H7 (cell line): ENCODE measurements around the gene MYPOP. TPM values are rescaled to one million over a fixed set of nuclear protein-coding genes. Genes with fewer than 3 reads are reported as not detected.

Source experiments
- DNase-seq: peaks from one replicate; pipeline ENCODE4 v3.0.0; 2012
- H3K27me3 ChIP-seq: 2 replicates; pipeline ENCODE4 v1.6.0; 2011; ENCODE audit warnings: mild to moderate bottlenecking, low read length; ENCODE audit not compliant: control insufficient read depth, insufficient read depth
- H3K36me3 ChIP-seq: replicated peaks from 2 replicates; pipeline ENCODE4 v1.5.1; 2011; ENCODE audit warnings: low read length; ENCODE audit not compliant: control insufficient read depth, insufficient read depth
- H3K4me3 ChIP-seq: 2 replicates; pipeline ENCODE4 v1.5.1; 2011; ENCODE audit warnings: low read depth, mild to moderate bottlenecking, control low read depth, low read length, moderate library complexity; ENCODE audit not compliant: insufficient read depth
- total RNA-seq: library from RNA; depleted of rRNA; stranded (reverse); fragments of >200 nt; shearing (Covaris generic); gene quantifications from 2 replicates; pipeline ENCODE4 v1.2.3, GENCODE V29; 2014

MYPOP gene
- total RNA-seq, 1 experiment from 2014 or later: 2.8 TPM

DNA sequence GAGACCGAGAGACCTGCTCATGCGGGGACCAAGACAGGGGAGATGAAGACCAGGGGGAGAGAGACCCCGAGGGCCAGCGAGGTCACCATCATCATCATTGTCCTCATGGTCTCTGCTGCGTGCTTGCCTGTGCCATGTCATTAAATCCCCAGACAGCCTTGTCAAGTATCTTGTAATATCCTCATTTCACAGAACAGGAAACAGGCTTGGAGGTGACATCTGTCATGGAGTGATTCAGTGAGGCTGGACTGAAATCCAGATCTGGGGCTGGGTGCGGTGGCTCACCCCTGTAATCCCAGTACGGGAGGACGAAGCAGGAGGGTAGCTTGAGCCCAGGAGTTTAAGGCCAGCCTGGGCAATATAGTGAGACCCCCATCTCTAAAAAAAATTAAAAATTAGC, 18.0 kb upstream of the MYPOP start:
- H3K27me3 ChIP-seq: no peaks in the 10 kb centered on the region
- no peak for DNase-seq
- H3K36me3 ChIP-seq: no peaks in the 10 kb centered on the region

DNA sequence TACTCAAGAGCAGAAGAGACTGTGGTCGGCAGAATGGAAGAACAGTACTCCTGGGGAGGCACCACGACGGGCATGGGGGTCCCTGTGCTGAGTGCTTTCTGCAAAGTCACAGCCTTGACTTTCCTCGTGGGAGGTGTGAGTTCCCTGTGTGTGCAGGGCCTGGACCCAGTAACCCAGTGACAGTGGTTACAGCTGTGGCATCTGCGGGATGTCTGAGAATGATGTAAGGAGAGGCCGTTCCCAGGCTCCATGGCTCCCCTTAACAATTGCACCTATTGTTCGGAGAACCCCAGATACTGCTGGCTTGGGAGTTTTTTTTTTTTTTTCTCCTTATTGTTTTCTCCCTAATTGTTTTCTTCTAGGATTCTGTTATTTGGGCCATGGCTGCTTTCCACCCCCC, 17.3 kb upstream of the MYPOP start:
- no peak overlapping the region for H3K4me3 ChIP-seq
- H3K36me3 ChIP-seq: no peaks in the 10 kb centered on the region
- DNase-seq: no peak
- H3K27me3 ChIP-seq: no peaks in the 10 kb centered on the region; the same call in 1 of the 2 replicates

More for the DNA sequence above, 18.0 kb upstream of the MYPOP start:
- no peak overlapping the region for H3K4me3 ChIP-seq

DNA sequence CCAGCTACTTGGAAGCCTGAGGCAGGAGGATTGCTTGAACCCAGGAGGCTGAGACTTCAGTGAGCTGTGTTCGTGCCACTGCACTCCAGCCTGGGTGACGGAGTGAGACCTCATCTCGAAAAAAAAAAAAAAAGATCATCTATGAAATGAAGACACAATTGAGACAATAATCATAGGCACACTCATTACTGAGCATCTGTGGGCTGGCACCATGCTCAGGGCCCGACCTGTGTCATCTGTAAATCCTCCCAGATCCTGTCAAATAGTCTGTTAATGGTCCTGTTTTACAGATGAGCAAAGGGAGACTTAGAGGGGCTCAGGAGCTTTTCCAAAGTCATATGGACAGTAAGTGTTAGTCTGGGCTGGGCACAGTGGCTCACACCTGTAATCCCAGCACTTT, 16.3 kb upstream of the MYPOP start:
- Histone ChIP-seq H3K27me3 (no peaks in the 10 kb centered on the region; the same call in 1 of the 2 replicates), H3K4me3 (no peak overlapping the region), H3K36me3 (no peaks in the 10 kb centered on the region)
- DNase-seq: no peak

DNA sequence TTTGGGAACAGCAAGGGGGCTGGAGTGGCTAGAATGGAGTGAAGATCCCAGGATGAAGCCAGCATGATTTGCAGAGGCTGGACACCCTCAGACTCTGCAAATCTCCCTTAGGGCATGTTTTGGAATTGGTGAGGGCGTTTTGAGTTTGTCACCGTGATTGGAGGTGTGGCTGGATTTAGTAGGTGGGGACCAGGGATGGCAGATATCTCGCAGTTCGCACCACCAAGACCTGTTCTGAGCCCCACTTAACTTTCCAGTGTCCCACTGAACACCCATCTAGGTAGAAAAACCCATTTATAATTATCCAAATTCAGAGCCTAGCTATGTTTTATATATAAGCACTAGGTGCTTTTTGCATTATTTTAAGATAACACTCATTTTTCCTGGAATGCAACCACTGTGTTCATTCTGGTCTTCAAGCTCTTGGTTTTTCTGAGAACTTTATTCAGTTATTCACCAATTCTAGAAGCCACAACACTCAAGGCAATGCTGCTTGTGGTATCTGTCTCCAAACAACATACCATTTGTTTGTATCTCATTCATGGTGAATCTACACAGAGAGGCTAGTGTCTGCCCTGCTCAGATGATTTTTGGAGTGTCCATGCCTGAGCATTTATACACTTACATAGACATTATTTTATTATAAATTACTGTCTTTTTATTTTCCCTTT, 15.1 kb upstream of the MYPOP start:
- Histone ChIP-seq H3K4me3 (no peak overlapping the region), H3K27me3 (no peaks in the 10 kb centered on the region; the same call in 1 of the 2 replicates), H3K36me3 (no peaks in the 10 kb centered on the region)
- no peak for DNase-seq

DNA sequence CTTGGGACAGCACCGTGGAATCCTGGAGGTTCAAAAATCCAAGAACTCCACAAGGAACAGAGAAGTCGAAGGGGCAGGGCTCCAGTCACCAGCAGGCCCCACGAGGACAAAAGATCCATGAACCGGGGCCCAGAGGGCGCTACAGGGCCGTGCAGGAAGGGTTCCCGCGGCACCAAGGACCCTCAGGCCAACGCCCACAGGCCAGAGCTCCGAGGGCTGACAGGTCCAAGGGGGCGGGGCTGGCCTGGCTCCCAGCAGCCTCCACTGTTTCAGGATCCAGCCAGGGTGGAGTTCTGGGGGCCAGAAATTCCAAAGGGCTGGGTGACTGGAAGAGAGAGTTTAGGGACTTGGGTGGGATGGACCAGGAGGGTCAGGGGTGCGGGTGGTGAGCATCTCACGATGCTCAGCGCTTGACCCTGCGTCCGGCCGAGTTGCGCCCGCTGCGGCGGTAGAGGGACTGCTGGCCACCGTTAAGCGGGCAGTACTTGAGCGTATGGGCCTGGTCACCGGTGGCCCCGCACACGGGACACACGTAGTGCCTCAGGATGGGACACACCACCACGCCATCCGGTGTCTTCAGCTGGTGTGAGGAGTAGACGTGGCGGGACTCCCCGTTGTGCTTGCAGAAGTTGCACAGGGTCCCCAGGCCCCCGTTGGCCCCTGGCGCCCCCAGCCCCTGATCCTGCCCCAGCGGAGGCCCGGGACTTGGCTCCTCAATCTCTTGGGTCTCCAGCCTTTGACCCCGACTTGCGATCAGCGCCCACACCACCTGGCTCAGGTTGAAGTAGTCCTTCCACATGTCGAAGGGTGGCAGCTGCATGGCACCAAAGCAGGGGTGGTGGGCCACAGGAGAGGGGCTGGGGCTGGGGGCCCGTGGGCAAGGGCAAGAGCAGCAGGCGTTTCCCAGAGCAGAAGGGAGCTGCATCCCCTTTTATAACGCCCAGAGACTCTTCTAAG, 11.7 kb upstream of the MYPOP start, which contains the start of gene NANOS2:
NANOS2 (minus strand) TSS at position 905 of the 957 bp plus-strand sequence; CDS start at position 820, 85 bp downstream.
- H3K4me3 ChIP-seq: no peak within 1 kb of the TSS
- peaks cover 1% of the 10 kb centered on the region; the same call in 1 of the 2 replicates for H3K27me3 ChIP-seq
- peak; percentile 91 for DNase-seq
- no peaks in the 10 kb centered on the region for H3K36me3 ChIP-seq

DNA sequence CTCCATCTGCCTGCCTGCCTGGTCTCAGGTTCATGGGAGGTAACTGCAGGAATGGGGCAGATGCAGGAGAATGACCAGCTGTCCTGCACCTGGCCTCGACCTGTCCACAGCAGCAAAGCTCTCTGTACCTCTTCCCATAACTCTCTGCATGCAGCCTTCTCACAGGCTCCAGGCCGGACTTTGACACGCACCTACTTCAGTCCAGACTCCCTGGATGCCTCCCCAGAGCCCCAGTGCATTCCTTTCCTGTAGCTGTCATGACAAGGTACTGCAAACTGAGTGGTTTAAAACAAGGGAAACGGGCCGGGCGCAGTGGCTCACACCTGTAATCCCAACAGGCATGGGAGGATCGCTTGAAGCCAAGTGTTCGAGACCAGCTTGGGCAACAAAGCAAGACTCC, 8.9 kb upstream of the MYPOP start:
- no peak for DNase-seq
- H3K4me3 ChIP-seq: no peak overlapping the region
- peaks cover 1% of the 10 kb centered on the region; the same call in 1 of the 2 replicates for H3K27me3 ChIP-seq
- H3K36me3 ChIP-seq: no peaks in the 10 kb centered on the region

DNA sequence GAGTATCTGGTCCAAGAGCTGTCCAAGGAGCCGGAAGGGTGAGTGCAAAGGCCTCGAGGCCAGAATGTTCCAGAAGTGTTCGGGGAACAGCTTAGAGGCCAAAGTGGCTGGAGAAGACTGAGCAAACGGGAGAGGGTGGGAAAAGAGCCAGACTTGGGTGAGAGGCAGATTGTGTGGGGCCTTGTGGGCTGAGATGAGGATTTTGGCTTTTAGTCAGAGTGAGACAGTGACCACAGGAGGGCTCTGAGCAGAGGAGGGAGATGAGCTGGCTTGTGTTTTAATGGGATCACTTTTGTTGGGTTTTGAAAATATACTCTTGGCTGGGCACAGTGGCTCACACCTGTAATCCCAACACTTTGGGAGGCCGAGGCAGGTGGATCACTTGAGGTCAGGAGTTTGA, 6.5 kb upstream of the MYPOP start:
- H3K4me3 ChIP-seq: no peak overlapping the region
- H3K36me3 ChIP-seq: no peaks in the 10 kb centered on the region
- no peak for DNase-seq
- peaks cover 1% of the 10 kb centered on the region; the same call in 1 of the 2 replicates for H3K27me3 ChIP-seq

DNA sequence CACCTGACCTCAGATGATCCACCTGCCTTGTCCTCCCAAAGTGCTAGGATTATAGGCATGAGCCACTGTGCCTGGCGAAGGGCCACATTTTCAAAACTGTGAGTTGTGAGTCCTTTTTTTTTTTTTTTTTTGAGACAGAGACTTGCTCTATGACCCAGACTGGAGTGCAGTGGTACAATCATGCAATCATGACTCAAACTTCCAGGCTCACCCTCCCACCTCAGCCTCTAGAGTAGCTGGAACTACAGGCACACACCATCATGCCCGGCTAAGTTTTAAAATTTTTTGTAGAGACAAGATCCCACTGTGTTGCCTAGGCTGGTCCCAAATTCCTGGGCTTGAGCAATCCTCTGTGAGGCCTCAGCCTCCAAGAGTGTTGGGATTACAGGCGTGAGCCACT, 3.8 kb upstream of the MYPOP start:
- Histone ChIP-seq H3K4me3 (no peak overlapping the region), H3K27me3 (peaks cover 8% of the 10 kb centered on the region), H3K36me3 (no peaks in the 10 kb centered on the region)
- DNase-seq: no peak

DNA sequence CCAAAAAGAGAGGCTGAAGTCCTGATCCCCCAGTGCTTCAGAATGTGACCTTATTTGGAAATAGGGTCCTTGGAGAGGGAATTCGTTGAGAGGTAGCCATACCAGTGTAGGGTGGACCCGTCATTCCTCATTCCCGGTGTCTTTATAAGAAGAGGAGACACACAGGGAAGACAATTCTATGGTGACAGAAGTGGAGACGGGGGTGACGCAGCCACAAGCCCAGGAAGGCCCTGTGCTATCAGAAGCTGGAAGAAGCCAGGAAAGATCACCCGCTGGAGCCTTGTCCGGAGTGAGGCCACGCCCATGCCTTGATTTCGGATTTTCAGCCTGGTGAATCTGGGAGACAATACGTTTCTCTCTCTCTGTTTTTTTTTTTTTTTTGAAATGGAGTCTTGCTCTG, 2.6 kb upstream of the MYPOP start:
- no peaks in the 10 kb centered on the region for H3K36me3 ChIP-seq
- DNase-seq: no peak
- H3K4me3 ChIP-seq: no peak overlapping the region
- H3K27me3 ChIP-seq: peaks cover 15% of the 10 kb centered on the region

DNA sequence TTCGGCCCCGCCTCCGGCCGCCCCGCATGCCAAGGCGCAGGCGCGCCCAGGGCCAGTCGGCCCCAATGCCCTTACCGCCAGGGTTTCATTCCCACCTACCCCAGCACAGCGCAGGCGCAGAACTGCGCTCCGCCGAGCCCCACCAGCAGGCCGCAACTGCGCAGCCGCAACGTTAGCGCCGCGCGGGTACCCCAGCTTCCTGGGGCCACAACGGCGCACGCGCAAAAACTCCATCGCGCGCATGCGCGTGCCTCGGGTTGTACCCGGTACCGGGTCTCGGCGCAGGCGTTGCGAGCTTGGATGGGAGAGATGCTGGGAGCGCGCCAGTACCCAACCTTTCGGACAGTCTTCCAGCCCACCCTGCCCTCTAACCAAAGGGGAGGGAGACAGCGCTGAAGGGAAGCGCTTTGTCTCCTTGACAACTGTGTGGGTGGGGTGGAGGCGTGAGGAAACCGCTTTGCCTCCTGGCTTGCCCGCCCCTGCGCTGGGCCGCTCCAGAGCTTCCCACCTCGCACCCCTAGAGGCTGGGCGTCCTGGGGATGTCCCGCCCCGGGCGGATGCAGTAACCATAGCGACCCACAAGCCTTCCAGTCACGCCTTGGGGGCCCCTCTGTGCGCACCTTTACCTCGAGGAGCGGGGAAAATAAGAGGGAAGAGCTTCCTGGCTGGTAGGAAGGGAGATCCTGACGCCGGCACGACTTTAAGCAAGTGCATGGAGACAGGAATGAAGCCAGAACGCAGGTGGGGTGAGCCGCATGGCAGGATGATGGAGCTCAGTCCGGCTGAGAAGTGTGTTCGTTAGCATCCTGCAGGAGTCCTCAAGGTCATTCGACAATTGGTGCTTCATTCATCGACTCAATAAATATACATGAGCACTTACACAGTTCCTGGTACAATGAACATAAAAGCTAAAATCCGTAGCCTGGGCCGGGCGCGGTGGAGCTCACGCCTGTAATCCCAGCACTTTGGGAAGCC, 525 bp upstream of the MYPOP start:
- Histone ChIP-seq H3K27me3 (peaks cover 15% of the 10 kb centered on the region), H3K4me3 (peak overlapping the region; percentile 80), H3K36me3 (no peaks in the 10 kb centered on the region; the same call in 1 of the 2 replicates)
- DNase-seq: peak; percentile 100

DNA sequence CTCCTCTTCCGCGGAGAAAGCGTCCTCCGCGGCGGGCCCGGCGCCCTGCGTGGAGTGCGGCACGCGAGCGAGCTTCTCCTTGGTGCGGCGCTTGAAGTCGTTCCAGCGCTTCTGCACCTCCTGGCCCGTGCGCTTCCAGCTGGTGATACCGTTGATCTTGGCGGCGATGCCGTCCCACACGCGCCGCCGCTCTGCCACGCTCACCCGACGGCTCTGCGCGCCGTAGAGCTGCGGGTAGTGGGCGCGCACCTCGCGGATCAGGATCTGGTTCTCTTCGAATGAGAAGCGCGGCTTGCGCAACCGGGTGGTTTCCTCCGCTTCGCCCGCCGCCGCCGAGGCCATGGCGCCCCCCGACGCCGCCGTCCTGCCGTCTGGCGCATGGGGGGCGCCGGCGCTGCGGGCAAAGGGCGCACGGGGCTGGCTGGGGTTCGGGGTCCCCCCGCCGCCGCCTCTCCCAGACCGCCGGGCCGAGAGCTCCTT, 941 bp downstream of the MYPOP start:
- peak; percentile 81 for DNase-seq
- Histone ChIP-seq H3K36me3 (no peaks in the 10 kb centered on the region; the same call in 1 of the 2 replicates), H3K27me3 (peaks cover 15% of the 10 kb centered on the region), H3K4me3 (peak overlapping the region; percentile 50)

DNA sequence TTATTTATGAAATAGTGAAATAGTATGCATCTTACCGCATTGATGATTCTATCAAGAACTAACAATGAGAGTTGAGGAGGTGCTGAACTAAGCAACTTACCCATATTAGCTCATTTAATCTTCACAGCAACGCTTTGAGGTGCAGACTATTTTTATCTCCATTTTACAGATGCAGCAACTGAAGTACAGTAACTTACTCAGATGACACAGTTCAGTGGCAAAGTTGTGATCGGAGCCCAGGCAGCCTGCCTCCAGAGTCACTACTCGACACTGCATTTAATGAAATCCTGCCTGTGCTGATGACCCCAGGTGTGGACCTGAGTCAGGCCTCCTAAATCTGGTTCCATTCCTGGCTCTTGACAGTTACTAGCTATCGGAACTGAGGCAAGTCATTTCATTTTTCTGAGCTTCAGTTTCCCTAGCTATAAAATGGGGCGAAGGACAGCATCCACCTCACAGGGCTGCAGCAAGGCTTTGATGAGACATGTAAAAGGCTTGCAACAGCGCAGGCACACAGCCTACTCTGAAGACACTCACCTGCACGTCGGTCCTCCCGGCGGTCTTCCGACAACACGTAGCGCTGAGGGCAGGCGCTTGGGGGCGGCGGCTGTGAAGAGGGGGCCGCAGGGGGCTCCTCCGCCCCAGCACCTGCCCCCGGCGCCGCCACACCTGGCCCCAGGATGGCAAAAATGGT, 1.5 kb downstream of the MYPOP start:
- Histone ChIP-seq H3K4me3 (peak overlapping the region; percentile 50), H3K27me3 (peaks cover 15% of the 10 kb centered on the region), H3K36me3 (no peaks in the 10 kb centered on the region; the same call in 1 of the 2 replicates)
- peak; percentile 73 for DNase-seq

DNA sequence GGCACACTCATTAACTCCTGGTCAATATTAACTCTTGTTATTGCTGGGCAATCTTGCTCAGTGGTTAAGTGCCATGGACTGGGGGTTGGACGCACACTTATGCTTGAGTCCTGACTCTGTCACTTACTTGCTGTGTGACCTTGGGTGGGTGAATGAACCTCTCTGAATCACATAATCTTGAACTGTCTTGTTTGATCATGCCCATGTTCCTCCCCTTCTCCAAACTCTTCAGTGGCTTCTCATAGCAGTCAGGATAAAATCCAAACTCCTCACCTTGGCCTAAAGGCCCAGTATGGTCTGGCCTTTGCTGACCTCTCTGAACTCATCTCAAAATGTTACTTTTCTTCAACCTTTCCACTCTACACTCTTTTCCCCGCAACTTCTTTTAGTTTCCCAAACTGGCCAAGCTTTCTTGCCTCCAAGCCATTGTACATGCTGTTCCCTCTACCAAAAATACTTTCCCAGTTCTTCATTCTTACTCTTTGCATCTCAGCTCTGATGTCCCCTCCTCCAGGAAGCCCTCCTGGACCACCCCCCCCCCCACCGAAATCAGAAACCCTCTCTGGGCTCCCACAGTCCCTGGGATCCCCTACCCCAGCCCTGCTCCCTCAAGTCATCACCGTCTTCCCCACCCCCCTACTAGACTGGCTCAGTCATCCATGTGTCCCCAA, 2.4 kb downstream of the MYPOP start:
- no peak overlapping the region for H3K4me3 ChIP-seq
- no peak for DNase-seq

More for the DNA sequence above, 2.4 kb downstream of the MYPOP start:
- H3K36me3 ChIP-seq: no peaks in the 10 kb centered on the region; the same call in 1 of the 2 replicates
- peaks cover 15% of the 10 kb centered on the region for H3K27me3 ChIP-seq
